Suprapubic skin (tissue), 4 donors: ENCODE results near the gene LYPD6B. TPM values are rescaled to one million over a fixed set of nuclear protein-coding genes. Genes with fewer than 3 reads are reported as not detected.

Experiments
- DNase-seq, 2 donors: peaks; one replicate each; pipeline ENCODE4 v3.0.0-alpha.2; 2019; ENCODE audit warnings: low spot score in 2 of 2
- H3K27ac ChIP-seq: fragments of 200-600 bp; sonication (generic); one replicate; pipeline ENCODE4 v1.5.1; 2019
- H3K27me3 ChIP-seq: fragments of 200-600 bp; sonication (generic); one replicate; pipeline ENCODE4 v1.5.1; 2019
- H3K36me3 ChIP-seq: fragments of 200-600 bp; sonication (generic); one replicate; pipeline ENCODE4 v1.5.1; 2019
- H3K4me1 ChIP-seq: fragments of 200-600 bp; sonication (generic); one replicate; pipeline ENCODE4 v1.5.1; 2019
- H3K4me3 ChIP-seq: fragments of 200-600 bp; sonication (generic); one replicate; pipeline ENCODE4 v1.5.1; 2019; ENCODE audit warnings: mild to moderate bottlenecking
- H3K9me3 ChIP-seq: fragments of 200-600 bp; sonication (generic); one replicate; pipeline ENCODE4 v1.5.1; 2019
- EP300 ChIP-seq: sonication (generic); formaldehyde crosslinking; IDR thresholded peaks from one replicate; pipeline ENCODE4 v1.6.1; 2017; ENCODE audit warnings: antibody characterized with exemption
- POLR2A ChIP-seq, 2 donors: fragments of 450-650 bp; IDR thresholded peaks; one replicate each; pipeline ENCODE4 v1.6.1; 2017; ENCODE audit warnings: antibody characterized with exemption in 2 of 2, mild to moderate bottlenecking in 2 of 2, moderate library complexity in 2 of 2
- POLR2AphosphoS5 ChIP-seq, 3 donors: sonication (generic); formaldehyde crosslinking; IDR thresholded peaks; one replicate each; pipeline ENCODE4 v1.6.1; 2017; ENCODE audit warnings: antibody characterized with exemption in 3 of 3
- WGBS: methylation state at CpG from one replicate; pipeline ENCODE4 v1.1.5; 2018; 5-methylcytosine and 5-hydroxymethylcytosine counted together
- total RNA-seq, 4 donors: library from RNA; depleted of rRNA; stranded (reverse); fragments of >200 nt; gene quantifications; one replicate each; pipeline ENCODE4 v1.1.0, GENCODE V29; 2016
- TF ChIP-seq, protein P1 (sequence below), 2 donors: fragments of 200-600 bp in 1 of 2; fragments of 450-650 bp in 1 of 2; sonication (generic) in 1 of 2; IDR thresholded peaks; one replicate each; pipeline ENCODE4 v1.5.1; 2016 to 2019; ENCODE audit warnings: antibody characterized with exemption in 2 of 2, mild to moderate bottlenecking in 1 of 2, moderate library complexity in 1 of 2

Gene LYPD6B
- total RNA-seq, 4 donors from 2014 or later = 83.7 to 129 (median 97.7) TPM

DNA sequence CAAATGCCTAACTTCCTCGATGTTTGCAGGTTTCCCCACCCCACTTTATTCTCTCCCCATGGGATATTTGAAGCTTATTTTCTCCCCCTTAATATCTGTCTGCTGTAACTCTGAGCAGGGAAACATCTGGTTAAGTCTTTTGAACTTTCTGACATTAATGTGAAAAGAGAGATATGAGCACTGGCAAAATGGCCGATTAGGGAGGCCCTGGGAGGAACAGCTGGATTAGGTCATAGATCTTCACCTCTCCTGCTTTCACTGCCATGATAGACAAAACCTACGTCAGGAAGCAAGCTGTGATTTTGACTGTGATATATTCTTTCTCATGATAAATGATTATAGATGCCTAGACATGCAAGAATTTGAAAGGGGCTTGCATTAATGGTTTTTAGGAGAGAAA lies 43.6 kb downstream of the LYPD6B start:
- Histone ChIP-seq H3K4me1 (peaks cover 7% of the 10 kb centered on the region), H3K36me3 (no peaks in the 10 kb centered on the region), H3K27me3 (no peaks in the 10 kb centered on the region), H3K9me3 (no peaks in the 10 kb centered on the region), H3K4me3 (no peak overlapping the region), H3K27ac (no peak overlapping the region)
- DNase-seq = no peak
- 46% methylated on average over 3 of the region's 3 CpGs for WGBS
- no peak for TF ChIP-seq POLR2AphosphoS5 (IDR thresholded peaks at IDR 0.05)
- TF ChIP-seq EP300 = no peak

DNA sequence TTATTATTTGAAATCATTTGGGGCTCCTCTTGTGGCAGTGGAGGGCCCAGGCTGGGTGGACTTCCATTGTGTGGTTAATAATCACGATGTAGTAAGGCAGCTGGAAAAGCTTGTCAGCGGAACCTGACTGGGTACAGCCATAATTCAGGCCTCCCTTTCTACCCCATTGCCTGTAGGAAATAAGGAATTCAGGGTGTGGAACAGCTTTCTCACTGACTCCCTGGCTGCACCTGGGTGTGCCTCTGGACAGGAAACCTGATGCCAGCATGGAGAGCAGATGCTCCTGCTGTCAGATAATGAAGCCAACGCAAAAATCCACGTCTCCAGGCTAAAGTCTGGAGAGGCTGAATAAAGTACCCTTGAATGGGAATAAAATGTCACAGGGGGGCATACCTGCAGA lies 44.2 kb downstream of the LYPD6B start:
- DNase-seq = no peak
- TF ChIP-seq, protein P1, sequence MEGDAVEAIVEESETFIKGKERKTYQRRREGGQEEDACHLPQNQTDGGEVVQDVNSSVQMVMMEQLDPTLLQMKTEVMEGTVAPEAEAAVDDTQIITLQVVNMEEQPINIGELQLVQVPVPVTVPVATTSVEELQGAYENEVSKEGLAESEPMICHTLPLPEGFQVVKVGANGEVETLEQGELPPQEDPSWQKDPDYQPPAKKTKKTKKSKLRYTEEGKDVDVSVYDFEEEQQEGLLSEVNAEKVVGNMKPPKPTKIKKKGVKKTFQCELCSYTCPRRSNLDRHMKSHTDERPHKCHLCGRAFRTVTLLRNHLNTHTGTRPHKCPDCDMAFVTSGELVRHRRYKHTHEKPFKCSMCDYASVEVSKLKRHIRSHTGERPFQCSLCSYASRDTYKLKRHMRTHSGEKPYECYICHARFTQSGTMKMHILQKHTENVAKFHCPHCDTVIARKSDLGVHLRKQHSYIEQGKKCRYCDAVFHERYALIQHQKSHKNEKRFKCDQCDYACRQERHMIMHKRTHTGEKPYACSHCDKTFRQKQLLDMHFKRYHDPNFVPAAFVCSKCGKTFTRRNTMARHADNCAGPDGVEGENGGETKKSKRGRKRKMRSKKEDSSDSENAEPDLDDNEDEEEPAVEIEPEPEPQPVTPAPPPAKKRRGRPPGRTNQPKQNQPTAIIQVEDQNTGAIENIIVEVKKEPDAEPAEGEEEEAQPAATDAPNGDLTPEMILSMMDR (IDR thresholded peaks at IDR 0.05) = no peak
- TF ChIP-seq EP300 (no peak), POLR2AphosphoS5 (IDR thresholded peaks at IDR 0.05) (no peak), POLR2A (IDR thresholded peaks at IDR 0.05) (no peak)
- H3K27me3 ChIP-seq = no peaks in the 10 kb centered on the region
- no peak overlapping the region for H3K27ac ChIP-seq
- 38% methylated on average over 4 of the region's 4 CpGs for WGBS
- peaks cover 7% of the 10 kb centered on the region for H3K4me1 ChIP-seq
- H3K36me3 ChIP-seq = no peaks in the 10 kb centered on the region
- no peak overlapping the region for H3K4me3 ChIP-seq
- H3K9me3 ChIP-seq = no peaks in the 10 kb centered on the region

DNA sequence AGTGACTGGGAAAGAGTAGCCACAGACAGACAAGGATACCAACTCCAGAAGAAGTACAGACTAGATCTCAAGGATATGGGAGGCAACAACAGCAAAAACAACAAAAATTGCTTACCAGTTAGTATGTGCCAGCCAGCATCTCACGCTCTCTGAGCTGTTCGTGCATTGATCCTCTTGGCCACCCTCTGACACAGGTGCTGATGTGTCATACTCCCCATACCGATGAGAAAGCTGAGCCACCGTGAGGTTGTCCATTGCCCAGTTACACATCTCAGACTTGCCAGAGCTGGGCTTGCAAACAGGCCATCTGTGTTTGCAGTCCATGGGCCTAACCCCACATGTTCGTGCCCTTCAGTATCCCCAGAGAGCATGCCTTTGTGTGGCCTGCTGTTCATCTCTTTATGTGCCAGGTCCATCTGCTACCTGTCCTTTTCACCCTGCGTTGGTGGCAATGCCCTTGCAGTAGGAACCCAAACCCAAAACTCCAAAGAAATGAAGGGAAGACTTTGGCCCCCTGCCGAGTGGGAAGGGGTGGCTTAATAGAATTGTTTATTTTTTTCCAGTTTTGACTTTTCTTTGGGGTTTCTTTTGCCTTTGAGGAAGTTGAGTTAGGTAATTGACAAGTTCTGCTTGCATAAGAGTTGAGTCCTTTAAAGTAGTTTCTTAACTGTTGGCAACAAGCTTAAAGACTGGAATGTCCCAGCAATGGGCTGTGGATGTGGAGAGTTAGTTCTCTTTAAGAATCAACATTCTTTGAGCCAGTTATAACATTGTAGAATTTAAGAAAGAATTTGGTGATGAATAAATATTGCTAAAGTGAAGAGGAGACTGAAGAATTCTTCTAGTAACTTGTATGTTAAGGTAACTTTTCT lies 46.7 kb downstream of the LYPD6B start:
- WGBS = 90% methylated on average over 7 of the region's 7 CpGs
- H3K36me3 ChIP-seq = no peaks in the 10 kb centered on the region
- DNase-seq = no peak
- H3K27ac ChIP-seq = no peak overlapping the region
- H3K27me3 ChIP-seq = no peaks in the 10 kb centered on the region
- no peak overlapping the region for H3K4me3 ChIP-seq
- no peak for TF ChIP-seq POLR2A (IDR thresholded peaks at IDR 0.05)
- no peak for TF ChIP-seq EP300
- TF ChIP-seq, protein P1 (IDR thresholded peaks at IDR 0.05) = no peak
- TF ChIP-seq POLR2AphosphoS5 (IDR thresholded peaks at IDR 0.05) = no peak
- peaks cover 7% of the 10 kb centered on the region for H3K4me1 ChIP-seq
- no peaks in the 10 kb centered on the region for H3K9me3 ChIP-seq

DNA sequence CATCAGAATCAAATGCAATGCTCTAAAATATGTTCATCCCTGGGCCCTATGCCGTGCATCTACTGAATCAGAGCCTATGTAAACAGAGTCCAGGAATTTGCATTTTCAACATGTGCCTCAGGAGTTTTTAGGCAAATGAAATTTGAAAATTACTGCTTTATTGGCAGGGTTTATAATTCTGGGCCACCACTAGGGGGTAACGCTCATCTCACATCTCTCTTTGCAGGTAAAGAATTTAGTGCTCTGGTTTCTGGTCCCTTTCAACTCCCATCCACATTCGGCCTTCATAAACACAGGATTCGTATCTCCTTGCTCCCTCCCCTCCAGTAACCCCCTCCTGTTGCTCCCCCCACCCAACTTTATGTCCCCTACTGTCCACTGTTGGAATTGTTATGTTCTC lies 49.3 kb downstream of the LYPD6B start:
- 91% methylated on average over 4 of the region's 4 CpGs for WGBS
- TF ChIP-seq, protein P1 (IDR thresholded peaks at IDR 0.05) = no peak
- TF ChIP-seq EP300 = no peak
- TF ChIP-seq POLR2A (IDR thresholded peaks at IDR 0.05) = no peak
- no peak overlapping the region for H3K27ac ChIP-seq
- DNase-seq = no peak
- no peak overlapping the region for H3K4me3 ChIP-seq
- H3K36me3 ChIP-seq = no peaks in the 10 kb centered on the region
- no peaks in the 10 kb centered on the region for H3K4me1 ChIP-seq
- no peaks in the 10 kb centered on the region for H3K27me3 ChIP-seq
- H3K9me3 ChIP-seq = no peaks in the 10 kb centered on the region

DNA sequence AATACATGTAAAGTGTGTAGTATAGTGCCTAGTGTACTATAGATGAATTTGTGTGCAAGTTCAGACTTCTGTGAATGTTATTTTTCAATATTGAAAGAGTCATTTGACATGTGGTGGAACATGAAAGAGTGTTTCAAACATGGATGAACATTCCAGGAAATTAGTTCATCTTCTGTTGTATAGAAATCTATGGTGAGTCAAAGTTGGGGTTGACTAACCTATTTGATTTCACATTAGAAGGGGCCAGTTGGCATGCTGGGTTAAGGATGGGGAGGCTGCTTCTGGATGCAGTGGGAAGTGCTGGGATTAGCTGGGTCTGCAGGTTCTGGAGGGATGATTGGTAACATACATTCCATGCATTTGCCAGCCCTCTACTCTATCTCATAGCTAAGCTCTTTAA lies 50.6 kb downstream of the LYPD6B start:
- Histone ChIP-seq H3K27ac (no peak overlapping the region), H3K36me3 (no peaks in the 10 kb centered on the region), H3K27me3 (no peaks in the 10 kb centered on the region), H3K4me3 (no peak overlapping the region), H3K9me3 (no peaks in the 10 kb centered on the region), H3K4me1 (no peaks in the 10 kb centered on the region)
- no peak for DNase-seq
- no peak for TF ChIP-seq EP300
- TF ChIP-seq, protein P1 (IDR thresholded peaks at IDR 0.05) = no peak
- TF ChIP-seq POLR2AphosphoS5 (IDR thresholded peaks at IDR 0.05) = no peak
- no peak for TF ChIP-seq POLR2A (IDR thresholded peaks at IDR 0.05)
